Fibroblast of pulmonary artery (primary cell): ENCODE data around the gene C2orf76.

Experiments
- DNase-seq: peaks from one replicate; pipeline ENCODE4 v3.0.0-alpha.2; 2010; ENCODE audit warnings: low read depth
- H3K4me3 ChIP-seq: replicated peaks from 2 replicates; pipeline ENCODE4 v1.5.1; 2011; ENCODE audit warnings: low read depth, mild to moderate bottlenecking, control low read depth, low read length, moderate library complexity
- TF ChIP-seq, protein P1 (sequence below): IDR thresholded peaks from 2 replicates; pipeline ENCODE4 v1.5.1; 2011; ENCODE audit warnings: mild to moderate bottlenecking, control low read depth, low read length, inconsistent platforms; ENCODE audit errors: missing control alignments

The C2orf76 gene

GRCh38 chr2:119260646-119261492 is 105.8 kb downstream of the C2orf76 start:
- no peak overlapping the region for H3K4me3 ChIP-seq
- no peak for DNase-seq
- TF ChIP-seq, protein P1, sequence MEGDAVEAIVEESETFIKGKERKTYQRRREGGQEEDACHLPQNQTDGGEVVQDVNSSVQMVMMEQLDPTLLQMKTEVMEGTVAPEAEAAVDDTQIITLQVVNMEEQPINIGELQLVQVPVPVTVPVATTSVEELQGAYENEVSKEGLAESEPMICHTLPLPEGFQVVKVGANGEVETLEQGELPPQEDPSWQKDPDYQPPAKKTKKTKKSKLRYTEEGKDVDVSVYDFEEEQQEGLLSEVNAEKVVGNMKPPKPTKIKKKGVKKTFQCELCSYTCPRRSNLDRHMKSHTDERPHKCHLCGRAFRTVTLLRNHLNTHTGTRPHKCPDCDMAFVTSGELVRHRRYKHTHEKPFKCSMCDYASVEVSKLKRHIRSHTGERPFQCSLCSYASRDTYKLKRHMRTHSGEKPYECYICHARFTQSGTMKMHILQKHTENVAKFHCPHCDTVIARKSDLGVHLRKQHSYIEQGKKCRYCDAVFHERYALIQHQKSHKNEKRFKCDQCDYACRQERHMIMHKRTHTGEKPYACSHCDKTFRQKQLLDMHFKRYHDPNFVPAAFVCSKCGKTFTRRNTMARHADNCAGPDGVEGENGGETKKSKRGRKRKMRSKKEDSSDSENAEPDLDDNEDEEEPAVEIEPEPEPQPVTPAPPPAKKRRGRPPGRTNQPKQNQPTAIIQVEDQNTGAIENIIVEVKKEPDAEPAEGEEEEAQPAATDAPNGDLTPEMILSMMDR = no peak

DNA sequence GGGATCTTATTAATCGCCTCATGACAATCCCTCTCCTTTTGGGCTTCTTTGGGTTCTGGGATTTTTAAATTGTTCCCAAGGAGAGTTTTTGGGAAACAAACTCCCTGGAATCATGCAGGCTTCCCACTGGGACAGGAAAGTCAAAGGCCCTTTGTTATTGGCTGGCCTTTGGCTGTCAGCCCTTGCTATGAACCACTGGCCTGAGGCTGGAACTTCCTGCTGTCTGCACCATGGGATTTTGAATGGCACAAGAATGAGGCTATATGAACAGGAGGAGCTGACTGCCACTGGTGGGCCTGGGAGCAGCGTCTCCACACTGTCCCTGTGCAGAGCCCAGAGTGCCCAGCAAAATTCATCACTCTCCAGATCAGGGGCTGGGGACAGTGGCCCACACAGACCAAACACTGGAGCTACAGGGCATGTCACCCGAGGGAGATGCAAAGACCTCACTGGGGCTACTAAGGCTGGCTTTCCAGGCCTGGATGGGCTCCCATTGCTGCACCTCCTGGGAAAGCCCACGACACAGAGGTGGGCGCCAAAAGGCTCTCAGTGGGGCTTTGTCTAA is 107.3 kb downstream of the C2orf76 start:
- TF ChIP-seq, protein P1 = no peak
- DNase-seq = peak; percentile 40

GRCh38 chr2:119257198-119257597 is 109.4 kb downstream of the C2orf76 start:
- DNase-seq = no peak
- TF ChIP-seq, protein P1 = no peak
- H3K4me3 ChIP-seq = no peak overlapping the region

More for the DNA sequence above, 107.3 kb downstream of the C2orf76 start:
- H3K4me3 ChIP-seq = no peak overlapping the region

- TF ChIP-seq, protein P1 = no peak
- no peak overlapping the region for H3K4me3 ChIP-seq
- DNase-seq = no peak
Measured at GRCh38 chr2:119256582-119256921, 110.1 kb downstream of the C2orf76 start.

GRCh38 chr2:119255760-119256581 is 110.7 kb downstream of the C2orf76 start:
- no peak overlapping the region for H3K4me3 ChIP-seq
- DNase-seq = peak; percentile 97
- TF ChIP-seq, protein P1 = no peak

- no peak overlapping the region for H3K4me3 ChIP-seq
- no peak for DNase-seq
- TF ChIP-seq, protein P1 = no peak
Measured at GRCh38 chr2:119254601-119255080, 112.0 kb downstream of the C2orf76 start.
